ENCODE measurements around the gene CUBN. TPM values are rescaled to one million over a fixed set of nuclear protein-coding genes. Genes with fewer than 3 reads are reported as not detected.

Gene CUBN
- total RNA-seq, 1 experiment from 2014 or later: 0.07 TPM

DNA sequence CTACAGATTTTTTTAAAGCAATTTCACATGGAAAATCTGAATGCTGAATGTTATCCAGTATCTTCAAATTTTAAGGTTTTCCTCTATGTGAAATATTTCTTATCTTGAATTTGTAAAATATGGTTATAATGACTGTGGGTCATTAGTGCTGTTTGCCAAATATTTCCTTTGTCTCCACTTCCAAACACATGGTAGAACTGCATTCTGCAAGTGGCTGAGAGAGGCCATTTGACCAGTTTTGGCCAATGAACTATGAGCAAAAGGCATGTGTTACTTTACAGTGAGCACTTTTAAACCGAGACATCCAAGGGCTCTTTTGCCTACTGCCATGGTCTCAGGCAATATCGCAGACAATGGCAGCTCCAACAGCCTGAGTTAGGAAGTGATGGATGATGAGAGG, 195.2 kb downstream of the CUBN start:
- Histone ChIP-seq H4K20me1 (ENCODE audit: insufficient read depth) (no peaks in the 10 kb centered on the region), H3K9me2 (ENCODE audit: insufficient read depth) (no peaks in the 10 kb centered on the region), H3K4me1 (replicated peaks; ENCODE audit: insufficient read depth) (no peaks in the 10 kb centered on the region), H3K9me3 (ENCODE audit: insufficient read depth, low read depth) (no peaks in the 10 kb centered on the region), H3K27ac (no peak overlapping the region), H3F3A (ENCODE audit: insufficient read depth, low read depth) (no peaks in the 10 kb centered on the region), H3K27me3 (ENCODE audit: insufficient read depth, low read depth) (no peaks in the 10 kb centered on the region), H3K4me2 (no peak overlapping the region), H3K79me2 (ENCODE audit: low read depth) (no peaks in the 10 kb centered on the region), H3K4me3 (no peak overlapping the region), H3K36me3 (ENCODE audit: low read depth) (no peaks in the 10 kb centered on the region), H2AFZ (no peak overlapping the region)
- DNase-seq: no peak
- CTCF ChIA-PET: no interaction called here
- no peak for TF ChIP-seq EZH2 (IDR thresholded peaks at IDR 0.05; ENCODE audit: low read depth)
- TF ChIP-seq, protein P1, sequence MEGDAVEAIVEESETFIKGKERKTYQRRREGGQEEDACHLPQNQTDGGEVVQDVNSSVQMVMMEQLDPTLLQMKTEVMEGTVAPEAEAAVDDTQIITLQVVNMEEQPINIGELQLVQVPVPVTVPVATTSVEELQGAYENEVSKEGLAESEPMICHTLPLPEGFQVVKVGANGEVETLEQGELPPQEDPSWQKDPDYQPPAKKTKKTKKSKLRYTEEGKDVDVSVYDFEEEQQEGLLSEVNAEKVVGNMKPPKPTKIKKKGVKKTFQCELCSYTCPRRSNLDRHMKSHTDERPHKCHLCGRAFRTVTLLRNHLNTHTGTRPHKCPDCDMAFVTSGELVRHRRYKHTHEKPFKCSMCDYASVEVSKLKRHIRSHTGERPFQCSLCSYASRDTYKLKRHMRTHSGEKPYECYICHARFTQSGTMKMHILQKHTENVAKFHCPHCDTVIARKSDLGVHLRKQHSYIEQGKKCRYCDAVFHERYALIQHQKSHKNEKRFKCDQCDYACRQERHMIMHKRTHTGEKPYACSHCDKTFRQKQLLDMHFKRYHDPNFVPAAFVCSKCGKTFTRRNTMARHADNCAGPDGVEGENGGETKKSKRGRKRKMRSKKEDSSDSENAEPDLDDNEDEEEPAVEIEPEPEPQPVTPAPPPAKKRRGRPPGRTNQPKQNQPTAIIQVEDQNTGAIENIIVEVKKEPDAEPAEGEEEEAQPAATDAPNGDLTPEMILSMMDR (conservative IDR thresholded peaks at IDR 0.05): no peak
- intact Hi-C loops (cut with micrococcal nuclease; ENCODE audit: unreplicated experiment): no loop called here
- POLR2A ChIA-PET (ENCODE audit: unreplicated experiment): no interaction called here
- BruUV-seq (replicated peaks): no TSS peak

DNA sequence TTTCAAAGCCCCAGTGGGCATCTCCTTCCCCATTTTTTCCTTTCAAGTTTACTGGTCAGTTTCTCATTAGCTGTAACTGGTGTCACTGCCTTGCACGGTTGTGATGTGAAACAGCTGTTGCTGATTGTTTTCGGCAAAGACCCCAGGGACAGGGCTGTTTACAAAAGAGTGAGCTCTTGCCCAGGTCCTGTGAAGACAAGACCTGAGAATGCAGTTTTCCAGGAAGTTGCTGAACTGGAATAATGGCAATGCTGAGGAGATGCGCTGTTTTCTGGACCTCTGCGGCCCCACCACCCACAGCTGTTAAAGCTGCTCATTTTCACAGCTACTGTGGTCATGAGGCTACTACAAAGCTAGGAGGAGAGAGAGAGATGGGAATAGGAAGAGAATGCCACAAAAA, 195.8 kb downstream of the CUBN start:
- no peaks in the 10 kb centered on the region for H3K27me3 ChIP-seq (ENCODE audit: insufficient read depth, low read depth)
- no peak overlapping the region for H3K4me2 ChIP-seq
- TF ChIP-seq, protein P1 (conservative IDR thresholded peaks at IDR 0.05): no peak
- TF ChIP-seq EZH2 (IDR thresholded peaks at IDR 0.05; ENCODE audit: low read depth): no peak
- no peaks in the 10 kb centered on the region for H3F3A ChIP-seq (ENCODE audit: insufficient read depth, low read depth)
- intact Hi-C loops (cut with micrococcal nuclease; ENCODE audit: unreplicated experiment): no loop called here
- H3K4me3 ChIP-seq: no peak overlapping the region
- no peak overlapping the region for H3K27ac ChIP-seq
- H2AFZ ChIP-seq: no peak overlapping the region
- ChIA-PET CTCF (no interaction called here), POLR2A (ENCODE audit: unreplicated experiment) (no interaction called here)
- no peak for DNase-seq
- no peaks in the 10 kb centered on the region for H3K36me3 ChIP-seq (ENCODE audit: low read depth)
- H3K4me1 ChIP-seq (replicated peaks; ENCODE audit: insufficient read depth): no peaks in the 10 kb centered on the region
- H4K20me1 ChIP-seq (ENCODE audit: insufficient read depth): no peaks in the 10 kb centered on the region
- no TSS peak for BruUV-seq (replicated peaks)
- H3K79me2 ChIP-seq (ENCODE audit: low read depth): no peaks in the 10 kb centered on the region
- H3K9me3 ChIP-seq (ENCODE audit: insufficient read depth, low read depth): no peaks in the 10 kb centered on the region
- H3K9me2 ChIP-seq (ENCODE audit: insufficient read depth): no peaks in the 10 kb centered on the region

DNA sequence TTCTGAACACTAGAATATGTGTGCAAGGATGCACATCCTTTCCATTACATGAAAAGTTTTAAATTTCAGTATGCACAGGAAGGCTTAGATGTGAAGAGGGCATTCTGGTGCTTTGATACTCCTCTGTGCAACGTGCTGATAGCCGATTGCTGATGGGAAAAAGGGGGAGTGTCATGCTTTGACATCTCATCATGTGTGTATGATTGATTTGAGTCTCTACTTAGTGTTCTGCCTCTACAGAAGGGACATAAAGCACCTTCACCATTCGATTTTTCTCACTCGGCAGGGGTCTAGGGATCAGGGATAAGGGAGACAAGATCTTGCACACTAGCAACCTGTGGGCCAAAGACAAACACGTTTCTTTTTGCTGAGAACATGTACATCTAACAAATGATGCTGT, 197.7 kb downstream of the CUBN start:
- intact Hi-C loops (cut with micrococcal nuclease; ENCODE audit: unreplicated experiment): no loop called here
- TF ChIP-seq, protein P1 (conservative IDR thresholded peaks at IDR 0.05): no peak
- TF ChIP-seq EZH2 (IDR thresholded peaks at IDR 0.05; ENCODE audit: low read depth): no peak
- Histone ChIP-seq H3K9me3 (ENCODE audit: insufficient read depth, low read depth) (no peaks in the 10 kb centered on the region), H3K4me3 (no peak overlapping the region), H3K9me2 (ENCODE audit: insufficient read depth) (no peaks in the 10 kb centered on the region), H3K4me1 (replicated peaks; ENCODE audit: insufficient read depth) (no peaks in the 10 kb centered on the region), H3K4me2 (no peak overlapping the region), H2AFZ (no peak overlapping the region), H3K36me3 (ENCODE audit: low read depth) (no peaks in the 10 kb centered on the region), H3K79me2 (ENCODE audit: low read depth) (no peaks in the 10 kb centered on the region), H3K27me3 (ENCODE audit: insufficient read depth, low read depth) (no peaks in the 10 kb centered on the region), H3F3A (ENCODE audit: insufficient read depth, low read depth) (no peaks in the 10 kb centered on the region), H3K27ac (no peak overlapping the region), H4K20me1 (ENCODE audit: insufficient read depth) (no peaks in the 10 kb centered on the region)
- no TSS peak for BruUV-seq (replicated peaks)
- ChIA-PET CTCF (interaction anchor here (0.6 kb wide), 1 partner anchor 104 kb away, joined by 7 read pairs; no protein-coding TSS in a partner anchor), POLR2A (ENCODE audit: unreplicated experiment) (no interaction called here)
- DNase-seq: no peak
